Loucy (cell line): ENCODE data around the gene CTTNBP2.

ENCODE experiments used
- H2AFZ ChIP-seq: fragments of 200-600 bp; sonication (generic); 2 replicates; pipeline ENCODE4 v1.6.0; 2016; ENCODE audit warnings: antibody characterized with exemption, mild to moderate bottlenecking, low read length, moderate library complexity
- H3F3A ChIP-seq: fragments of 200-600 bp; 2 replicates; pipeline ENCODE4 v1.6.0; 2016; ENCODE audit warnings: antibody characterized with exemption, low read depth, mild to moderate bottlenecking
- H3K27me3 ChIP-seq: fragments of 200-600 bp; sonication (generic); 2 replicates; pipeline ENCODE4 v1.6.1; 2014; ENCODE audit warnings: low read length, mild to moderate bottlenecking; ENCODE audit not compliant: insufficient read depth, poor library complexity, severe bottlenecking
- H3K36me3 ChIP-seq: fragments of 200-600 bp; sonication (generic); 2 replicates; pipeline ENCODE4 v1.6.1; 2016; ENCODE audit warnings: low read length; ENCODE audit not compliant: insufficient read depth
- H3K4me1 ChIP-seq: fragments of 200-600 bp; sonication (generic); 2 replicates; pipeline ENCODE4 v1.5.1; 2014; ENCODE audit warnings: low read length, mild to moderate bottlenecking; ENCODE audit not compliant: insufficient read depth, poor library complexity, severe bottlenecking
- H3K4me2 ChIP-seq: fragments of 200-600 bp; sonication (generic); 2 replicates; pipeline ENCODE4 v1.6.0; 2014; ENCODE audit warnings: antibody characterized with exemption, low read length, low read depth, mild to moderate bottlenecking; ENCODE audit not compliant: poor library complexity, severe bottlenecking
- H3K4me3 ChIP-seq: fragments of 200-600 bp; sonication (generic); 2 replicates; pipeline ENCODE4 v1.5.1; 2014; ENCODE audit warnings: low read length, mild to moderate bottlenecking, mixed read lengths; ENCODE audit not compliant: poor library complexity, severe bottlenecking
- H3K79me2 ChIP-seq: fragments of 200-600 bp; sonication (generic); 2 replicates; pipeline ENCODE4 v1.6.1; 2014; ENCODE audit warnings: low read length; ENCODE audit not compliant: insufficient read depth
- H3K9ac ChIP-seq: fragments of 200-600 bp; sonication (generic); 2 replicates; pipeline ENCODE4 v1.6.0; 2014; ENCODE audit warnings: mild to moderate bottlenecking, low read depth, low read length, moderate library complexity; ENCODE audit not compliant: poor library complexity, severe bottlenecking
- H3K9me2 ChIP-seq: fragments of 200-600 bp; sonication (generic); replicated peaks from 2 replicates; pipeline ENCODE4 v1.6.1; 2016; ENCODE audit warnings: low read depth, low read length, mixed read lengths
- H3K9me3 ChIP-seq: fragments of 200-600 bp; sonication (generic); 2 replicates; pipeline ENCODE4 v1.6.1; 2014; ENCODE audit warnings: mild to moderate bottlenecking, antibody characterized with exemption, low read length, low read depth; ENCODE audit not compliant: insufficient read depth
- H4K20me1 ChIP-seq: fragments of 200-600 bp; sonication (generic); 2 replicates; pipeline ENCODE4 v1.6.0; 2014; ENCODE audit warnings: antibody characterized with exemption, low read length, mild to moderate bottlenecking; ENCODE audit not compliant: insufficient read depth, poor library complexity, severe bottlenecking
- CTCF ChIP-seq: fragments of 200-600 bp; sonication (generic); conservative IDR thresholded peaks from 2 replicates; pipeline ENCODE4 v1.5.1; 2014; ENCODE audit warnings: mild to moderate bottlenecking, antibody characterized with exemption, low read length
- EZH2phosphoT487 ChIP-seq: fragments of 200-600 bp; IDR thresholded peaks from 2 replicates; pipeline ENCODE4 v1.6.1; 2018; ENCODE audit warnings: antibody characterized with exemption, mild to moderate bottlenecking, moderate library complexity, borderline replicate concordance

CTTNBP2 gene

GRCh38 chr7:117741962-117742361, 131.3 kb downstream of the CTTNBP2 start:
- Histone ChIP-seq H3K36me3 (no peaks in the 10 kb centered on the region), H4K20me1 (no peaks in the 10 kb centered on the region), H3K27me3 (no peaks in the 10 kb centered on the region), H3K4me3 (no peak overlapping the region), H3K79me2 (no peaks in the 10 kb centered on the region), H3K9me3 (no peaks in the 10 kb centered on the region), H3K9ac (no peak overlapping the region), H3K4me1 (no peaks in the 10 kb centered on the region), H3K4me2 (no peak overlapping the region), H3F3A (no peaks in the 10 kb centered on the region), H2AFZ (no peak overlapping the region), H3K9me2 (no peaks in the 10 kb centered on the region)
- TF ChIP-seq CTCF: no peak
- TF ChIP-seq EZH2phosphoT487: no peak

- Histone ChIP-seq H3K36me3 (no peaks in the 10 kb centered on the region), H3K9me3 (no peaks in the 10 kb centered on the region), H3K79me2 (no peaks in the 10 kb centered on the region), H3K4me1 (no peaks in the 10 kb centered on the region), H4K20me1 (no peaks in the 10 kb centered on the region), H2AFZ (no peak overlapping the region), H3K4me3 (no peak overlapping the region), H3K9me2 (no peaks in the 10 kb centered on the region), H3K27me3 (no peaks in the 10 kb centered on the region), H3K9ac (no peak overlapping the region), H3F3A (no peaks in the 10 kb centered on the region), H3K4me2 (no peak overlapping the region)
- TF ChIP-seq CTCF (no peak), EZH2phosphoT487 (no peak)
These were observed 134.2 kb downstream of the CTTNBP2 start for GRCh38 chr7:117739085-117739484.

GRCh38 chr7:117737926-117738325, 135.3 kb downstream of the CTTNBP2 start:
- TF ChIP-seq CTCF (no peak), EZH2phosphoT487 (no peak)
- Histone ChIP-seq H3K79me2 (no peaks in the 10 kb centered on the region), H3K27me3 (no peaks in the 10 kb centered on the region), H3F3A (no peaks in the 10 kb centered on the region), H2AFZ (no peak overlapping the region), H4K20me1 (no peaks in the 10 kb centered on the region), H3K4me1 (no peaks in the 10 kb centered on the region), H3K9me2 (no peaks in the 10 kb centered on the region), H3K9me3 (no peaks in the 10 kb centered on the region), H3K36me3 (no peaks in the 10 kb centered on the region), H3K4me3 (no peak overlapping the region), H3K9ac (no peak overlapping the region), H3K4me2 (no peak overlapping the region)
